ENCODE data around the gene PRKCB. TPM values are rescaled to one million over a fixed set of nuclear protein-coding genes. Genes with fewer than 3 reads are reported as not detected.

The PRKCB gene
- total RNA-seq, 2 experiments from 2014 or later, result 57.5 to 83.8 TPM

DNA sequence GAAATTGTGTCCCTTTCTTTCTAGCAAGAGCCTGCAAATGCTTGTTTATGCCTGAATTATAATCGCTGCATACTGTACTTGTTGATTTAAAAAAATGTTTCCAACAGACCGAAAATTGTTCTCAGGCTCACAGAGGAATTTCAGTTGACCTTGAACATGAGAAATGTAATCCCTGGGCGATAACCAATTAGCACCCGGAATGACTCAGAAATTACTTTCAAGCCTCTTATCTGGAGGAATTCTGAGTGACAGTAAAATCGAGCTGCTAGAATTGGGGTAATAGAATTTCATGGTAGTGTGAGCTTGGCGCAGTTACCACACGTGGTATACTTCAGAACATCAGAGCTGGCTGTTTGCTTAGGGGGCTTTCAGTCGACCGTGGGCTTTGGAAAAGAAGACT lies 281.2 kb downstream of the PRKCB start:
- Mint-ChIP-seq H3K27ac (no peak overlapping the region), H3K4me3 (no peak overlapping the region), H3K9me3 (ENCODE audit: low read depth) (no peaks in the 10 kb centered on the region), H3K27me3 (no peaks in the 10 kb centered on the region), H3K4me1 (no peaks in the 10 kb centered on the region), H3K36me3 (ENCODE audit: low read depth) (peaks cover 36% of the 10 kb centered on the region)
- intact Hi-C loops (cut with DNase I, micrococcal nuclease), result no loop called here
- ChIA-PET CTCF (interaction anchor here (1.0 to 1.1 kb wide), 2 partner anchors 102 to 388 kb away, joined by 3 to 5 read pairs; no protein-coding TSS in a partner anchor), POLR2A (no interaction called here)
- ATAC-seq, result no peak
- no peak for DNase-seq

DNA sequence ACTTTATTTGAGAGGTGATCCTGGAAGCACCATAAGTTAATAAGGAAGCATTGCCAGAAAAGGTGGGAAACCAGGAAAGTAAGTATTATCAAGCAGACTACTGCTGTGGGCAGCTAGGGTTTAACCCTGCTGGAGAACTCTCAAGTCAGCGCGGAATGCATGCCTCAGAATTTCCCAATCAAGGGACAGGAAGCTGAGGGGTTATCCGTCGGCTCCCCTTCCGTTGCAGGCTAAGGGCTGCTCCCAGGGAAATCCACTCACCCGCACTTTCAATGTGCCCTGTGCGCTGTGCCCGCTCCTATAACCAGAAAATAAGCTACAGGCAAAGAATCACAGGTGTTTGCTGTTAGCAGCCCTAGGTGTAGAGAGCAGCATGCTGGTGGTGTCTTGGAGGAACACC lies 281.9 kb downstream of the PRKCB start:
- POLR2A ChIA-PET, result no interaction called here
- Mint-ChIP-seq H3K4me1 (no peaks in the 10 kb centered on the region), H3K27me3 (no peaks in the 10 kb centered on the region), H3K27ac (no peak overlapping the region), H3K9me3 (ENCODE audit: low read depth) (no peaks in the 10 kb centered on the region), H3K36me3 (ENCODE audit: low read depth) (peaks cover 37% of the 10 kb centered on the region), H3K4me3 (no peak overlapping the region)
- CTCF ChIA-PET, result interaction anchor here (0.5 to 1.2 kb wide), 3 partner anchors 17 to 131 kb away, joined by 5 read pairs; no protein-coding TSS in a partner anchor
- intact Hi-C loops (cut with DNase I, micrococcal nuclease), result no loop called here
- DNase-seq, result no peak
- no peak for ATAC-seq

DNA sequence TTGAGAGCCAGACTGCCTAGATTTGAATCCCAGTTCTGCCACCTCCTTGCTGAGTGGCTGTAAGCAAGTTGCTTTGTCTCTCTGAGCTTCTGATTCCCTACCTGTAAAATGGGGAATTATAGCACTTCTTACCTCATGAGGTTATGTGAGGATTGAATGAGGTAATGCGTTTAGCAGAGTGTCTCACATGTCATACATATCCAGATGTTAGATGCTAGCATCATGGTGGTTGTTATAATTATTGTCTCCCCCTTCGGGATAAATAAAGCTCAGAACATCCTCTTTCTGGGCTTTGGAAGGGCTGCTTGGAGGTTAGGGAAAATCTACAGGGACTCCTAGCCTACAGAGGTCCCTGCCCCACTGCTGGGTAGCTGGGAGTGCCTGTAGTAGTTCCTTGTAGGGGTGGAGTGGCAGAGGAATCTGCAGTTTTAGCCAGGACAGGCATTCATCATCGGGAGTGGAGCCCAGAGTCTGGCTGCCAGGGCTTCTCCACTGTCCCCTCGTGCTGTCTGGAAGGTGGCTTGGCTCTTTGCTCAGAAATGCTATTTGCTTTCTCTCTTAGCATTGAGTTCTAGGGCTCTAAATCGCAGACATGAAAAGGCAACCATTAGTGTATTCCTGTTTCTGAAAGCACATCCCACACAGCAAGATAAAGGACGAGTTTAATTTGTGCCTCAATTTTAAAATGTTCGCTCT lies 282.5 kb downstream of the PRKCB start:
- CTCF ChIA-PET, result interaction anchor here (0.5 to 1.2 kb wide), 3 partner anchors 17 to 130 kb away, joined by 5 read pairs; no protein-coding TSS in a partner anchor
- no peak overlapping the region for H3K27ac Mint-ChIP-seq

DNA sequence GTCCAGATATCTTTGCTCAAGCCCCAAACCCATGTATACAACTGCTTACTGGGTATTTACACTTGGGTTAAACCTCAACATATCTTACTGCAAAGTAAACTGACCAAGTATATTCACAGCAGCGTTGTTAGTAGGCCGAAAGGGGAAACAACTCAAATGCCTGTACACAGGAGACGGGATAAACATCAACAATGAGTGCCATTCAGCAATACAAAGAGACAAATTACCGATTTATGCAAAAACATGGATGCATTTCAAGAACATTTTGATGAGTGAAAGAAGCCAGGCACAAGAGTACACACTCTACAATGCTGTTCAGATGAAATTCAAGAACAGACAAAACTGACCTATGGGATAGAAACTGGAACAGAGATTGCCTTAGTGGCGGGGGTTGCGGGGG lies 284.0 kb downstream of the PRKCB start:
- POLR2A ChIA-PET, result interaction anchor here (0.7 kb wide), 1 partner anchor 65 kb away, joined by 4 read pairs; no protein-coding TSS in a partner anchor
- no peaks in the 10 kb centered on the region for H3K27me3 Mint-ChIP-seq
- no peak overlapping the region for H3K27ac Mint-ChIP-seq
- peaks cover 37% of the 10 kb centered on the region for H3K36me3 Mint-ChIP-seq (ENCODE audit: low read depth)
- ATAC-seq (no peak), DNase-seq (no peak)
- CTCF ChIA-PET, result no interaction called here
- no peak overlapping the region for H3K4me3 Mint-ChIP-seq
- intact Hi-C loops (cut with DNase I, micrococcal nuclease), result no loop called here
- no peaks in the 10 kb centered on the region for H3K9me3 Mint-ChIP-seq (ENCODE audit: low read depth)
- no peaks in the 10 kb centered on the region for H3K4me1 Mint-ChIP-seq

More for the DNA sequence above, 282.5 kb downstream of the PRKCB start:
- intact Hi-C loops (cut with DNase I, micrococcal nuclease), result no loop called here
- Mint-ChIP-seq H3K4me1 (no peaks in the 10 kb centered on the region), H3K9me3 (ENCODE audit: low read depth) (no peaks in the 10 kb centered on the region), H3K36me3 (ENCODE audit: low read depth) (peaks cover 35% of the 10 kb centered on the region), H3K27me3 (no peaks in the 10 kb centered on the region), H3K4me3 (no peak overlapping the region)
- POLR2A ChIA-PET, result no interaction called here
- ATAC-seq (no peak), DNase-seq (no peak)

DNA sequence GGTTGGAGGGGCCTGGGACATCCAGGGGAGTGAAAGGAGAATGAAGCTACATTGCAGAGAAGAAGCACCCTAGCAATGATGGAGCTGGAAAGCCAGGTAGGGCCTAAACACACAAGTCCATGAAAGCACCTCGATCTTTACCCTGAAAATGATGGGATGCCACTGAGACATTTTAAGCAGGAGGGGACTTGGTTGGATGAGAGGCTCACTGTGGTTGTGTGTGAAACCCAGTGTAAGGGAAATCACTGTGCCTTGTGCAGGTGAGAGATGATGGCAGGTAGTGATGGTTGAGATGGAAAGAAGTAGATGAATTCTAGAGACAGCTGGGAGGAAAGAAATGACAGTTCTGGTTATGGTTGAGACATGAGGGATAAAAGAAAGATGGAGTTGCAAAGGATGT lies 287.5 kb downstream of the PRKCB start:
- POLR2A ChIA-PET, result no interaction called here
- DNase-seq (no peak), ATAC-seq (no peak)
- H3K4me1 Mint-ChIP-seq, result no peaks in the 10 kb centered on the region
- H3K27ac Mint-ChIP-seq, result no peak overlapping the region
- H3K27me3 Mint-ChIP-seq, result no peaks in the 10 kb centered on the region
- no peak overlapping the region for H3K4me3 Mint-ChIP-seq
- H3K36me3 Mint-ChIP-seq (ENCODE audit: low read depth), result peaks cover 48% of the 10 kb centered on the region
- H3K9me3 Mint-ChIP-seq (ENCODE audit: low read depth), result no peaks in the 10 kb centered on the region
- CTCF ChIA-PET, result no interaction called here
- intact Hi-C loops (cut with DNase I, micrococcal nuclease), result no loop called here

DNA sequence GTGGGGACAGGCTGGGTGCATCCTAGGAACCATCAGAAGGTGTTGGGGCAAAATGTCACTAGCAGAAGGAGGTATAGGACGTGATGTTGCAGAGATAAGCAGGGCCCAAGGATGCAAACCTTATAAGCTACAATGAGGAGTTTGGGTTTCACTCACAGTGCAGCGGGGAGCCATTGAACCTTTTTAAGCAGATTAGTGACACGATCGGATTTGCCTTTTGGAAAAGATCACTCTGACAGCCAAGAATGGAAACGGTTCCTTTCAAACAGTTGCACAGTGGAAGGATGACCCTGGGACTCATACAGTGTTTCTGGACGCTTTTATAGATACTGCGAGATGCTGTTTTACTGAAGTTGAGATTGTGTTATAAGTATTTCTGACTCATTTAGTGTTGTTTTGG lies 288.5 kb downstream of the PRKCB start:
- no peak overlapping the region for H3K27ac Mint-ChIP-seq
- no peak overlapping the region for H3K4me3 Mint-ChIP-seq
- ChIA-PET POLR2A (no interaction called here), CTCF (interaction anchor here (0.6 kb wide), 1 partner anchor 13 kb away, joined by 3 read pairs; no protein-coding TSS in a partner anchor)
- intact Hi-C loops (cut with DNase I, micrococcal nuclease), result no loop called here
- no peak for ATAC-seq
- H3K36me3 Mint-ChIP-seq (ENCODE audit: low read depth), result peaks cover 45% of the 10 kb centered on the region
- no peak for DNase-seq
- no peaks in the 10 kb centered on the region for H3K27me3 Mint-ChIP-seq
- no peaks in the 10 kb centered on the region for H3K9me3 Mint-ChIP-seq (ENCODE audit: low read depth)
- no peaks in the 10 kb centered on the region for H3K4me1 Mint-ChIP-seq

DNA sequence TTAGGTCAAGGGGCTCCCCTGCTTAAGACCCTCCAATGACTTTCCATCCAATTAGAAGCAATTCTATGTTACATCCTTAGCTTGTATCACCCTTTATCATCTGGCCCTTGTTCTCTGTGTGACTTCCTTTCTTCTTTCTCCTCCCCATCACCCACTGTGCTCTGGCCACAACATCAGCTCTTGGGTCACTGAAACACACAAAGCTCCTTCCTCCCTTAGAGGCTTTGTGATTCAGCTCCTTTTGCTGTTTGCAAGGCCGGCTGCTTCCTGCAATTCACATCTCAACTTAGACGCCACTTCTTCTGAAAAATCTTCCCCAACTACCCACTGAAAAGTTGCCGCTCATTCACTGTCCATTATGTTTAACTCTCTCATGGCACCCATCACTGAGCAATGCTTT lies 289.4 kb downstream of the PRKCB start:
- Mint-ChIP-seq H3K27ac (no peak overlapping the region), H3K9me3 (ENCODE audit: low read depth) (no peaks in the 10 kb centered on the region), H3K4me1 (no peaks in the 10 kb centered on the region), H3K4me3 (no peak overlapping the region), H3K36me3 (ENCODE audit: low read depth) (peaks cover 40% of the 10 kb centered on the region), H3K27me3 (no peaks in the 10 kb centered on the region)
- DNase-seq (no peak), ATAC-seq (no peak)
- ChIA-PET POLR2A (no interaction called here), CTCF (interaction anchor here (0.6 kb wide), 1 partner anchor 55 kb away, joined by 3 read pairs; no protein-coding TSS in a partner anchor)
- intact Hi-C loops (cut with DNase I, micrococcal nuclease), result no loop called here

DNA sequence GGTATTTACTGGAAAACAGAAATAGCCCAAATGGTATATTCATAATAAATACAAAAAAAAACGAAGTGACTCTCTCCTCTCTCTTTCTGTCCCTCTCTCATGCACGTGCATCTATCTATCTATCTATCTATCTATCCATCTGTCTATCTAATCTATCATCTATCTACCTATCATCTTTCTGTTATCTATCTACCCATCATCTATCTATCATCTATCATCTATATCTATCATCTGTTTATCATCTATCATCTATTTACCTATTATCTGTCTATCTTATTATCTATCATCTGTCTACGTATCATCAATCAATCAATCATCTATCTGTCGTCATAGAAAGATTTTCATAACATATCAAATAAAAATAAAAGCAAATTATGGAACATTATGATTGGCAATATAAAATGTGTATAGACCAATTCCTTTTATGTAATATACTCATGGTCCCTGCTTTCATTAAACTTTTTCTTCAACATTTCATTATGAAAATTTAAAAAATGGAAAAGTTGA lies 293.7 kb downstream of the PRKCB start:
- Mint-ChIP-seq H3K27ac (no peak overlapping the region), H3K9me3 (ENCODE audit: low read depth) (no peaks in the 10 kb centered on the region), H3K4me1 (peaks cover 20% of the 10 kb centered on the region), H3K27me3 (no peaks in the 10 kb centered on the region), H3K36me3 (ENCODE audit: low read depth) (peaks cover 33% of the 10 kb centered on the region), H3K4me3 (no peak overlapping the region)
- intact Hi-C loops (cut with DNase I, micrococcal nuclease), result no loop called here
- no peak for ATAC-seq
- ChIA-PET POLR2A (no interaction called here), CTCF (interaction anchor here (0.6 kb wide), 1 partner anchor 419 kb away, joined by 3 read pairs; no protein-coding TSS in a partner anchor)
- no peak for DNase-seq

DNA sequence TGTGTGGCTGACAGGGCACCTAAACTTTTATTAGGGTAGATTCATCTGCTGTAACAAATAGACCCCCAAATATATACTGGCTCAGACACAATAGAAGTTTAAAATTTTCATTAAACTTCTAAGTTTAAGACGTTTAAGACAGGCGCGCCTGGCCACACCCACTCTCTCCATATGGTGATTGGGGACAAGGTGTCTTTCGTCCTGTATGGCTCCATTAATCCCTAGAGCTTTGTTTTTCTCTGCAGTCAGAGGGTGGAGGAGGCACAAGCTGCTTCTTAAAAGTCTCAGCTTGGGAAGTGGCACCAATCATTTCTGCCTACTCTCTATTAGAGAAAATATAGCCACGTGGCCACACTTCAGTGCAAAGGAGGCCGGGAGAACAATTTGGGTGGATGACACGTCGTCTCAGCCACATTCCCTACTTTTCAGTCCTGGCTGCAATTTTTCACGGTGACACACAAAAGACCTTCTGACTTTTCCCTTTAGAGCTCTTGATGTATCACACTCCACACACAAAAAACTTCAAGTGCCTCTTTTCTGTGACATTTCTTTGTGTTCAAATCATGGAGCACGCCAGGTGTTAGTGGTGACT lies 294.8 kb downstream of the PRKCB start:
- peaks cover 24% of the 10 kb centered on the region for H3K36me3 Mint-ChIP-seq (ENCODE audit: low read depth)
- no peak overlapping the region for H3K4me3 Mint-ChIP-seq
- no peaks in the 10 kb centered on the region for H3K27me3 Mint-ChIP-seq
- DNase-seq, result no peak
- no peak overlapping the region for H3K27ac Mint-ChIP-seq
- ChIA-PET CTCF (interaction anchor here (1.6 kb wide), 1 partner anchor 374 kb away, joined by 6 read pairs; no protein-coding TSS in a partner anchor), POLR2A (no interaction called here)
- no peaks in the 10 kb centered on the region for H3K9me3 Mint-ChIP-seq (ENCODE audit: low read depth)
- intact Hi-C loops (cut with DNase I, micrococcal nuclease), result no loop called here
- ATAC-seq, result no peak
- H3K4me1 Mint-ChIP-seq, result peaks cover 20% of the 10 kb centered on the region

DNA sequence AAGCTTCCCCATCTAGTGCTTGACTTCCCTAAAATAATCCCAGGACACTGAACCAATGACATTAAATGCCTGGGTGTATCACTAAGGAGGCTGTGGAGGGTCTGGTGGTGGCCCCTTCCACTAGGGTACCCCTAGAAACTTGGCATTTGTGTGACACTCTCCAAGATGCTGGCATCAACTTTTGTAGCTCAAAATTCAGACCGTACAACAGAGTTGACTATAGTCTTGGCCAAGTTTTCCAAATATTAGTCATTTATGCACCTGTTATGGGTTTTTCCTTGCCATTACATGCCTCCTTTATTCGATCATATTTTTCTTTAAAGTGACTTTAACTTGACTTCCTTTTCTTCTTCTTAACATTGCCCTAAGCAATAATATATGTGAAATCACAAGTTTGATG lies 295.5 kb downstream of the PRKCB start:
- CTCF ChIA-PET, result interaction anchor here (1.6 kb wide), 1 partner anchor 373 kb away, joined by 6 read pairs; no protein-coding TSS in a partner anchor
- DNase-seq (no peak), ATAC-seq (no peak)
- POLR2A ChIA-PET, result interaction anchor here (0.6 kb wide), 1 partner anchor 394 kb away, joined by 3 read pairs; no protein-coding TSS in a partner anchor
- no peaks in the 10 kb centered on the region for H3K9me3 Mint-ChIP-seq (ENCODE audit: low read depth)
- intact Hi-C loops (cut with DNase I, micrococcal nuclease), result no loop called here
- no peaks in the 10 kb centered on the region for H3K27me3 Mint-ChIP-seq
- no peak overlapping the region for H3K4me3 Mint-ChIP-seq
- H3K4me1 Mint-ChIP-seq, result peaks cover 20% of the 10 kb centered on the region
- H3K36me3 Mint-ChIP-seq (ENCODE audit: low read depth), result peaks cover 19% of the 10 kb centered on the region
- H3K27ac Mint-ChIP-seq, result no peak overlapping the region

DNA sequence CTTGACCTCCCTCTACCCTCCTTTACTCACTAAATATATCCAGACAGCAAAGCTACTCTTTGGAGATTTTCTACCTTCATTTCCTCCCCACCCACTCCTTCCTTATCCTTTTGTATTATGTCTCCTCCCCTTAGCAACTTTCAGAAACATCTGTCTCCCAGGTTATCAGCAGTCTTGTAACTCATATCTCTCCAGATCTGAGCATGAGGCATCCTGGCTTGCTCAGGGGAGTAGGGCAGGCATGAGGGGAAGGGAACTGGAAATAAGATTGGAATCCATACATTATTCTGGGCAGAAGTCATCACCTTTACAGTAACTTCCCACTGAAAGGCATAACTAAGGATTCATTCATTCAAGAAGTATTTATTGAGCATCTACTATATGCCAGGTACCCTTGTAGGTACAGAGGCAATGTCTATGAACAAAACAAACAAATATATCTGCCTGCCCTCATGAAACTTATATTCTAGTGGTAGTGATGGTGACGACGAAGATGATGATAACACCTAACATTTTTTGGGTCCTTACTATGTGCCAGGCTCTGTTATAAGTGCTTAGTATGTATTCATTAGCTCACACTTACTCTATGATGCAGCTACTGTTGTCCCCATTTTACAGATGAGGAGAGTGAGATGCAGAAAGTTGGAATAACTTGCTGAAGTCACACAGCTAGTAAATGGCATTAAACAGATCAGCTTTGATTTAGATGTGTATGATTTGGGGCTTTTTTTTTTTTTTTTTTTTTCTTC lies 296.4 kb downstream of the PRKCB start:
- no peaks in the 10 kb centered on the region for H3K9me3 Mint-ChIP-seq (ENCODE audit: low read depth)
- DNase-seq, result no peak
- intact Hi-C loops (cut with DNase I, micrococcal nuclease), result no loop called here
- ChIA-PET CTCF (interaction anchor here (0.6 kb wide), 1 partner anchor 285 kb away, joined by 4 read pairs; no protein-coding TSS in a partner anchor), POLR2A (no interaction called here)
- H3K27ac Mint-ChIP-seq, result peak overlapping the region; percentile 35
- H3K36me3 Mint-ChIP-seq (ENCODE audit: low read depth), result peaks cover 21% of the 10 kb centered on the region
- no peak overlapping the region for H3K4me3 Mint-ChIP-seq
- no peaks in the 10 kb centered on the region for H3K27me3 Mint-ChIP-seq
- peaks cover 20% of the 10 kb centered on the region for H3K4me1 Mint-ChIP-seq
- peak; percentile 44 for ATAC-seq
